GM13976 (cell line): ENCODE results near the gene GYG1.
A peak's percentile ranks its signal among the peaks of the same experiment; 100 is the strongest.
"Not testable (repeated sequence)": the region's sequence is repeated elsewhere in the genome, so short reads cannot be mapped to it uniquely, and the experiment has no call there.

Experiments used
- DNase-seq: peaks from one replicate; pipeline ENCODE4 v3.0.0; 2012; ENCODE audit warnings: low spot score
- CTCF ChIP-seq: IDR thresholded peaks from 2 replicates; pipeline ENCODE4 v1.5.1; 2012; ENCODE audit warnings: borderline replicate concordance, mild to moderate bottlenecking; ENCODE audit not compliant: insufficient read depth; ENCODE audit errors: extremely low read depth, missing control alignments, control extremely low read depth
- in situ Hi-C: fragments of 300-500 bp; cut with MboI; formaldehyde crosslinking; loops from one replicate; pipeline ENCODE4 v1.12.0; 2022; ENCODE audit warnings: low sequenced_read_pairs, mixed read lengths, inconsistent platforms; ENCODE audit not compliant: unreplicated experiment

GYG1 gene

GRCh38 chr3:148975248-148975647, 16.1 kb upstream of the GYG1 start:
- DNase-seq, result no peak
- in situ Hi-C loops, result no loop called here
- no peak for TF ChIP-seq CTCF

GRCh38 chr3:148975696-148976095, 15.6 kb upstream of the GYG1 start:
- no peak for DNase-seq
- in situ Hi-C loops, result no loop called here
- TF ChIP-seq CTCF, result no peak

DNA sequence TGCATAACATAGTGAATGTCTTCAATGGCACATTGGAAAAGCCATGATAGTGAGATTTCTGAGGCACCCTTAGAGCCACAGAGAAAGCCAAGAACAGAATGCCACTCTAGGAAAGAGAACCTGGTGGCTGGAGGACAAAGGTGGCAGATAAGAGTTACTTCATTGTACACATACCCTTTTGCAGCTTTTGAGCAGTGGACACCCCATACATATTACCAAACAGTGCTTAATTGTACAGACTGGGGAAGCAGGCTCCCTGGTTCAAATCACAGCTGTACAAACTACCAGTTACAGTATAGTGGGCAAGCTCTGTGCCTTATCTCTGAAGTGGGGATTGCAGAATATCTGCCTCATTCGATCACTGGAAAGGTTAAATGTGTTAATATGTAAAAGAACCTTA, 10.1 kb upstream of the GYG1 start:
- TF ChIP-seq CTCF, result no peak
- in situ Hi-C loops, result no loop called here
- DNase-seq, result no peak

DNA sequence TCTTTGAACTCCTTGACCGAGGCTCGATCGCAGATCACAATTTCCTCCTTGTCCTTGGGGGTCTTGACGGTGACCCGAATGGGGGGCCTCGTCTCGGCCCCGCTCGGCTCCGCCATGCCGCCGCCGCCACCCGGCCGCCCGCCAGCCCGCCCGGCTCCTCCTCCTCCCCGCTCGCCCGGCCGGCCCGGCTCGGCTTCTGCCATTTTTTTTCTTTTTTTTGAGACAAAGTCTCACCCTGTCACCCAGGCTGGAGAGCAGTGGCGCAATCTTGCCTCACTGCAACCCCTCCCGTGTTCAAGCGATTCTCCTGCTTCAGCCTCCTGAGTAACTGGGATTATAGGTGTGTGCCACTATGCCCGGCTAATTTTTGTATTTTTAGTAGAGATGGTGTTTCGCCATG, 3.8 kb upstream of the GYG1 start:
- DNase-seq, in situ Hi-C loops: not testable (repeated sequence)

DNA sequence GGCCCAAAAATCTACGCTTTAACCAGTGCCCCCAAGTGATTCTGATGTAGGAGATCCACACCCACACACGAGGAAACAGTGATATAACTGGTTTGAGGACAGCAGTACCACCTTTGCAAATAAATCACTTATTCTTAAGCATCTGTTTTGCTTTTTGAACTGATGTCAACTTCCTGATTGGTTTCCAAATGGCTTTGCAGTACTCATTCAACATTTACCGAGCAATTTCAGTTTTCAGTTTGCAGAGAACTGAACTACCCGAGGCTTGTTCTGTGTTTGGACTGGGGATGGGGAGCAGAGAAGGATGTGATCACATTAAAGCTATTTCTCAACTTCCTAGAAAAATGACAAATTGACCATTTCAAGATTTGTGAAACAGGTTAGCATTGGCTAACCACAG, 1.1 kb upstream of the GYG1 start:
- in situ Hi-C loops, result no loop called here
- peak; percentile 37 for DNase-seq
- TF ChIP-seq CTCF, result no peak

- no peak for TF ChIP-seq CTCF
- in situ Hi-C loops, result no loop called here
- peak; percentile 53 for DNase-seq
Observed at GRCh38 chr3:148992027-148992634, 791 bp downstream of the GYG1 start.

- in situ Hi-C loops, result no loop called here
- TF ChIP-seq CTCF, result no peak
- DNase-seq, result no peak
Observed at GRCh38 chr3:148992635-148993255, 1.4 kb downstream of the GYG1 start.
